Activated CD4-positive, alpha-beta T cell treated with anti-CD3 and anti-CD28 coated beads, Interleukin-10, Interleukin-2, amounts not matched to agents 100 ng/mL and 50 ng/mL, durations not matched to agents 16 hours and 8 hours (primary cell): Measurements from ENCODE around the gene GRK5.
A peak's percentile ranks its signal among the peaks of the same experiment; 100 is the strongest.

Source experiments
- DNase-seq: peaks from one replicate; pipeline ENCODE4 v3.0.0-alpha.2; 2020

The GRK5 gene

DNA sequence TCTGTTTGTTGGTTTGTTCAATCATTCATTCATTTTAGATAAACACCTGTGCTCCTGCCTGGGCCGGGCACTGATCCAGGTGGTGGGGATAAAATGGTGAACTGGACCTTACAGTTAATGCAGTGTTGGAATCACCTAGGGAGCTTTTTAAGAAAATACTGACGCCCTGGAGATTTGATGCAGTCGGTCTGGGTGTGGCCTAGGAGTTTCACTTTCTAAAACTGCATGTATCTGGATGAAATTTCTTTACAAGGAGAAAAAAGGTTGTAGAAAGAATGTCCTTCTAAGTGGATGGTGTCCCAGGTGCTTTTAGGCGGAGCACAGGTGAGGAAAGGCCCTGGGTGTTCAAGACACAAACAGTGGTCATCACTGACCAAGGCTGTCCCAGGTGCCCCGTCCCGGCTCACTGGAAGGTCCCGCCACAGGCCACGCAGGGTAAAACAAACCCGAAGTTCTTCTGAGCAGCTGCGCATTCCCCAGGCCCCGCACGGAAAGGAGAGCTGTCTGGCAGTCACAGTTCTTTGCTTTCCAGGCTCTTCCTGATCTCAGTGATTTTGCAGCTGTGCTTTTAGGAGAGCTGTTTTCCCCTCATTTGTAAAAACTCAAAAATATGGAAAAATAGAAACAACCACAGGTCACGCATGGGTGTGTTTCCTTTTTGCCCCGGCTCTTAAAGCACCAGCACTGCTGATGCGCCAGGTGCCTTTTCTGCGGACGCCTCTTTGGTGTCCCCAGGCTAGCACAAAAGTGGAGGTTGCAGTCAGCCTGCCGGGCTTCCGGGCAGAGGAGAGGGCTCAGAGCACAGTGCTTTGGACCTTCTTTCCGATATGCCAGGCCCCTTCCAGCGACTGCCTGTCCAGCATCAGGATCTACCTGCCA, 161.9 kb downstream of the GRK5 start:
- DNase-seq: no peak

DNA sequence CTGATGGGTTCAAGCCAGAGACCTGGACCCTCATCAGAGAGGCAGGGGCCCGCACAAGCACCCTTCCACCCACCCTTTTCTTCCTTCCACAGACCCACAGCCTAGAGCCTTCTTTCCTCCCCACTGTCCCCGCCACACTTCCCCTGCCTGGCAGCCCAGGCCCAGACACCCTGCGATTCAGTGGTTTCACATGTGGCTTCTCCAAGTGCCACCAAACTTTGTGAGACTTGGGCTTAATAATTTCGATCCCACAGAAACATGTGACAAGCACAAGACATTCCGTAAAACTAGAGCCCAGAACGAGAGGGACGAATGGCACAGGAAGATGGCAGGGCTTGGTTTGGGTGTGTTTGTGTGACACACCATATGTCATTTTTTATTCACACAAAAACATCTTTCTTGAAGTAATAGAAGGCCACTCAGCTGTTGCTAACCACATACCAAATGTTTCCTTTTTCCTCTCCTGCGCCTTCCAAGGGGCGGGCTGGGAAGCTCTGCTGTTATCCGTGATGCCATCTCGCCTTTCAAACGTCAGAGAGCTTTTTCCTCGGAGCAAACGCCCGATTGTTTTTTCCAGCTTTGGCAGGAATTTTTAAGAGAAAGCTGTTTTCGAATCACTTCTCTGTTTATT, 162.9 kb downstream of the GRK5 start:
- peak; percentile 42 for DNase-seq

DNA sequence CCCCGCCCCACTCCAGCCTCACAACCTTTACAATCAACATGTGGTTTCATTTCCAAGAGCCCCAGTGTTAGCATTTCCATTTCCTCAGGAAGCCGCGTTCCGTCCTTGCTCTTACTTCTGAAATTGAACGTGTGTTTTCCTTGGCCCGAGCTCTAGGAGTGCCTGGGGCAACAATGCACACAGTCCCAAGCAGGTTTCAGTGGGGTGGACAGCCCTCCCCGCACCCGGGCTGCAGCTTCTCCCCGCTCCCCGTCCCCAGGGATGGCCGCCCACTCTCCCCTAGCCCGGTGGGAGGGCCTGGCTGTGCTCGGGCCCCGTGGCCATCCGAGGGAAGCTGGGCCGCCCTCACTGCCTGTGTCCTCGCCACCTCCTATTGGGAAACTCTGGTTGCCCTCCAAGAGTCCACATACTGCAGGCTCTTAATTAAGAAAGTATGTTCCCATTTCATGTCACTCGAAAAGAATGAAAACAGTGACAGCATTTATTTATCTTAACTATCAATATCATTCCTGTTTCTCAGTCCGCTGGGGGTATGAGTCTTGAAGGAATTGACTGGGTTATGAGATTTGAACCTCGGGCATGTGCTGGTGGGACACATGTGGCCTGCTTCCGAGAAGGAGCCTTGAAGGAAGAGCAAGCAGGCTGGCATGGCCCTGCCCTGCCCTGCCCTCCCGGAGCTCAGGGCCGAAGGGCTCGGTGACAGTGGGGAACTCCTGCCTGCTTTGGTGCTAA, 163.8 kb downstream of the GRK5 start:
- no peak for DNase-seq

DNA sequence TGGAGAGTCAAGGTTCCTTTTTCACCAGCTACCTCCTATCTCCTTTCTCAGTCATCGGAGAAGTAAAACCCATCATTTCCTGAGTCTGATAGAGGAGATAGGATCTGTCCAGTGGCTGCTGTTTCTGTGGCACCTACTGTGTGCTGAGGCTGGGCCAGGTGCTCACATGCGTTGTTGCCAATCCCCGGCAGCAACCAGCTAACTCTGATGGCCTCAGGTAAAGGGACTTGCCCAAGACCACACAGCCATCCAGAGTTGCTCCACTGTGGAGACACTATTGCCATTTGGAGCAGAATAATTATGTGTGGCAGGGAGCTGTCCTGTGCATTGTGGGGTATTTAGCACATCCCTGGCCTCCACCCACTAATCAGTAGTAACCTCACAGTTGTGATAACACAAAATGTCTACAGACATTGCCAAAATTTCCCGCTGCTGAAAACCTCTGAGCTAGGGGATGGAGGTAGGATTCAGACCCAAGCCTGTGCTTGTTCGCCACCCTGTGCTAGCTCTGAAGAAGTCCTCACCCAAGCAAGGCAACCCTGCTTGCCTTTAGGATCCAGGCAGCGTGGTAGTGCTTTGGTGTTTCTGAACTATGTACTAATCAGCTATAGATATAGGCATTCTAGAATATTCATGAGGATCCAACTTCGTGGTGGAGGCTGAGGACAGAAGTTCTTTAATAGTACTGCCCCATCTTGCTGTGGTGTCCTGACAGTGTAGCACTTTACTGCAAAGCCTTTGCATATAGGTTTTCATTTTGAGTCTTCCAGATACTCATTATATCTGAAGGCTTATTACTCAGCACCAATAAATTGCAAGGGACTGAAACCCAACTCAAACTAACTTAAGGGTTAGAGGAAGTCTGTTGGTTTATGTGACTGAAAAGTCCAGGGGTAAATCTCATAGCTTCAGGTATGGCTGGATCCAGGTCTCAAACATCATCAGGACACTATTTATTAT, 164.6 kb downstream of the GRK5 start:
- DNase-seq: peak; percentile 51

DNA sequence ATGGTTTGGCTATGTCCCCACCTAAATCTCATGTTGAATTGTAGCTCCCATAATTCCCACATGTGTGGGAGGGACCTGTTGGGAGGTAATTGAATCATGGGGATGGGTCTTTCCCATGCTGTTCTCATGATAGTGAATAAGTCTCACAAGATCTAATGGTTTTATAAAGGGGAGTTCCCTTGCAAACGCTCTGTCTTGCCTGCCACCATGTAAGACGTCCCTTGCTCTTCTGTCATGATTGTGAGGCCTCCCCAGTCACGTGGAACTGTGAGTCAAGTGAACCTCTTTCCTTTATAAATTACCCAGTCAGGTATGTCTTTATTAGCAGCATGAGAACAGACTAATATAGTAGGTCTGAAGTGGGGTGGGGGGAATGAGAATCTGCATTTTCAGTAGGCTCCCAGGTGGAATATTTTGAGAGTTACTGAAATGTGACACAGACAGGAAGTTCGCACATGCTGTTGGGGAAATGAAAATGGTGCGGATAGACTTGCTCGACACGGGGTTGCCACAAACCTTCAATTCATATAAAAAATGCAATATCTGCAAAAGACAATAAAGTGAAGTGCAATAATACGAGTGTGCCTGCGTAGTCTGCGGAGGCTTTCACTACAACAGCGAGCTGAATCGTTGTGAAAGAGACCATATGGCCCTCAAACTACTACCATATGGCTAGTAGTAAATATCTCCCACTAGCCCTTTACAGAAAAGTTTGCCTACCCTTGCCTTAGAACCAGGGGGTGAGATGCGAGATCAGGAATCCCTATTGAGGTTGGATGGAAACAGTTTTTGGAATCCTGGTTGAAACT, 166.1 kb downstream of the GRK5 start:
- DNase-seq: no peak

DNA sequence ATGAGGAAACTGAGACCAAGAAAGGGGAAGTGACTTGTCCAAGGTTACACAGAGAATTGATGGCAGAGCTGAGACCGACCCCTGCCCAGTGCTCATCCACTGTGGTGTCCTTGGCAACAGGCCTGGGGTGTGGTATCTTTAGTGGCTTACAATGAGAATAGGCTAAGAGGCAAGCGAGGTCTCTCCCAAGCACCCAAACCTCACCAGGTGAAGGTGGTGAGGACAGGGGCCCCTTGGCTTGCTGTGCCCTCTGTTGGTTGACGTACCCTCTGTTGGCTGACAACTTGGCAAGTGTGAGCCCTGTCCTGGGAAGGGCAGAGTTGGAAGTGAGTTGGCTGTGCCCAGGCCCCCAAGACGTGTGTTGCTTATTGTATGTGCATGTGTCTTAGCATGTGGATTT, 166.9 kb downstream of the GRK5 start:
- no peak for DNase-seq

DNA sequence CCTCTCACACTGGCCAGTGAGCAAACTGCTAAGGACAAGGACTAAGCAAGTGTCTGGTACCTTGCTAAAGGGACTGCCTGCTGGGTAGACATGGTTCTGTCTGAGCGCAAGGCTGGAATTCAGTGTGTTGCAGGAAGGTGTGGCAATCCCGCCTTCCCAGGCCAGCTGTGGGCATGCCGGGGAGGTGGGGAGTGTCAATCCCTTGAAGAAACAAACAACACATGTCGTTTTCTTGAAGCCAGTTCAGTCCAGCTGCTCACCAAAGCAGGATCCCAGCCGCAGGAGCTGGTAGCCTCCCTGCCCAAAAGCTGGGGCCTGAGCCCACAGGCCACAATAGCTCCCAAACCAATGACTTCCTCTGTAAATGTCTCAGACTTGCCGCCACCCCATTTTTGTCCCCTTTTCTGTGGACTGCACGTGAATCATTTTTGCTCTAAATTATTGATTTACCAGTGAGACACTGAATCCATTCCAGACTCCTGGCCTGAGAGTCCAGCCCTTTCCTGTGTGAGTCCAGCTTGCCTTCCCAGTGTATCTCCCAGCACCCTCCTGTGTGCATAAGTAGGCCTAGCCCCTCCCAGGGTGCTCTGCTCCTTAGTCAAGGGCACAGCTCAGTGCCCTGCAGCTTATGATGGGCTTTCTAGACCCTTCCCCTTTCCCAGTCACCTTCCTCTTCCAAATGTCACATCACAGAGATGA, 168.4 kb downstream of the GRK5 start:
- DNase-seq: no peak

DNA sequence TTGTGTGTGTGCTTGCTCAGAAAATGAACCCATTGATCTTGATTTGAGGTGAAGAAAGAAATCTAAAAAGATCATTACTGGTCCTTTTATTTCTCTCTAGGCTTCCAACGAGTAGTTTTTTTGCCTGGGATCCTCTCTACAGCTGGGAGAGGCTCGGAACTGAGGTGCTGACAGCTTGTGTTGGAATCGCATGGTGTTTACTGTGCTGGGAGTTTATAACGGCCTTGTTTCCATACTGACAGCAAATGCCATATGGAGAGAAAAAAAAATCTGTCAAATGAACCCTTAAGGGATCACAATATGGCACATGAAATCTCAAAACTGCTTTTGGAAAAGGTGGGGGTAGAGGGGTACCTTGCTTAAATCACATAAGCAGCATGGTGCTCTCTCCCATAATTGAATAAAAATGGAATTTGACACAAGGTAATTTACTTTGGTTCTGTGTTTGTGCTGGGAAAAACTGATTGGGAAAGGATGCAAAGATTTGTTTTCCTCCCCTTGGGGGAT, 170.1 kb downstream of the GRK5 start:
- DNase-seq: no peak

DNA sequence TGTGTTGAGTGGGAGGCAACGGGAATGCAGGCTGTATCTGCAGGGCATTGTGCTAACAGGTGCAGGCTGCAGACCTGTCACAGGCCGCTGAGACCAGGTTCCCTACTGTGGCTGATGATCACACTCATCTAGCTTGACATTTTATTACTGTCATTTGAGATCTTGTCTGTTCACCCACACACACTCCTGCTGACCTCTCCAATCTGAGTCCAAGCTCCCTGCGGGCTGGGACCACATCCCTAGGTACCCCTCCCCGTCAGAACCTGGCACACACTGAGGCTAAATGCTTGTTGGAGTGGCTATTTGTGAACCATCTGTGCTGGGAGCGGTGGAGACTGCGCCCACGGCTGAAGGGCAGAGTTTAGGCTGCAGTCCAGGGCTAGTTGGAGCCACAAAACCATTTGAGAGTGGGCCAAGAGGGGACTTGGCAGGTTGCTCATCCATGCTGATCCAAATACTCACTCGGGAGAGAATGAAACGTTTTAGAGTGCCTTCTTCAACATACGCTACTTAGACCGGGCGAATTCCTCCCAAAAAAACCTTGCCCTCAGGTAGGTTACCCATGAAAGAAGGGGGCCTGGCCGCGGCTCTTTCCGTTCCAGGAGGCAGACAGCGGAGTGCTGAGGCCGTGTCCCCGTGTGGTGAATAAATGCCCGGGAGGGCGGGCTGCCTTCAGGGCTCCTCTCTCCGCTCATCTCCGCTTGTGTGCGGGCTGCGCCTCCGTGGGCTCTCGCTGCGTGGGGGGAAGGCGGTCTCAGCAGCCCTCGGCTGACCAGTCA, 170.8 kb downstream of the GRK5 start:
- DNase-seq: no peak

DNA sequence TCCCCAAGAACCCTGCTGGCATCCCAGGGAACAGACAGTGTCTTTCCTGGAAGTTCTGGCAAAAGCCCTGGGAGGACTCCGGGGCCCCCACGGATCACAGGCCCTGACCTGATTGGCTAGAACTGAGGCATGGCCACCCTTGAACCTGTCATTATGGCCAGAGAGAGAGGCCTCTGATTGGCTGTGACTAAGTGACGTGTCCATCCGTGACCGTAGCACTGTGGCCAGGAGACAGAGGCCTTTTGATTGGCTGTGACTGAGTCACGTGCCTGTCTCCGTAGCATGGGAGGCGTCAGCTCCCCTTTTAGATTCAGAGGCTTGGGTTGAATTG, 171.3 kb downstream of the GRK5 start:
- no peak for DNase-seq

DNA sequence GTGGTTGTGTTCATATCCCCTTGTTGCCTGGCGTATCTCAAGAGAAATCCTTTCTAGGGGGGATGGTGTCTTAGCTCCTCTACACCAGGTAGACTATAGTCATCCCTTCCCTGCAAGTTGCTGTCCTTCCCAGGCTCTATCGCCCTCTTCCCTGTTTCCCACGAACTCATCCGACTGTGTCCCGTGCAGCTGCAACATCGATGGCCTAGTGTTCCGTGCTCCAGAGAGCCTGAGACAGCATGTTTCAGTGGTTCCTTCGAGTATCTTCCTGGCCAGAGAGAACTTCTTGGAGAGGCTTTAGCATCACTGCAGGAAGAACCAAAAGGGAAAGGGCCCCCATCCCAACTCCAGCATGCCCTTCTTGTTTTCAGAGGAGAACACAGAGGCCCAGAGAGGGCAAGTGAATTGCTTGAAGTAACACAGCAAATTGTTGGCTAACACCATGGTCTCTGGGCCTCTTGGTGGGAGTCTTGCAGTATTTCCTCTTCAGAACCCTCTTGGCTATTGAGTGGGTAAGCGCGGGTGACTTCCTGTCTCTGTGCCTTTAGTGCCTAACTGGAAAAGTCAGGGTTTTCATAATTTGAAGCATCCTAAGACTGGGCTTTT, 172.2 kb downstream of the GRK5 start:
- DNase-seq: no peak

DNA sequence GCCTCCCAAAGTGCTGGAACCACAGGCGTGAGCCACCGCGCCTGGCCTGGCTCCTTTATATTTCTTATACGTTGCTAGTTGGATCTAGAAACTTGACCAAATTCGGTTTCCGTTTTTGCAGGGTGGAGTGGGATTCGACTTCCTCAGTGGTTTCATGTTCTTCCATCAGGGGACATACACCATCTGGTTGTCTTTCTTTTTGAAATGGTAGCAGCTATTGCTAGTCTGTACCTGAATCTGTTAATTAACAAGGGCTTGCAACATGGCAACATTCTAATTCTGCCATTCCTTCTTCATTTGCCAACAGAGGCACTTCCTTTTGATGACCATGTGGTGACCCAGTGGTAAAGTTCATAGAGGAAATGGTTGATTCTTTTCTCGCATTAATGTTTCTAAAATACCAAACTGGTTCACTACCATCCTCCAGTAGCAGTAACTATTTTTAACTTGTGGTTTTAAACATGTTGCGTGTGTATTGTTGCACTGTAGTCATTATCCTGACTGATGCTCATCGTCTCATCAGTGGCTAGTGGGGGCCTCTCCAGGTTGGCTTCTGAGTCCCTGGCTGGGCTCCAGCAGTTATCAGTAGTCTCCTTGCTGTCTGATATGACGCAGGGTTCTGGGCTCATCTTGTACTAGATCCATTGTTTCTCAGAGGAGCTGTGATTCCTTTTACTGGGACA, 175.9 kb downstream of the GRK5 start:
- peak; percentile 28 for DNase-seq

DNA sequence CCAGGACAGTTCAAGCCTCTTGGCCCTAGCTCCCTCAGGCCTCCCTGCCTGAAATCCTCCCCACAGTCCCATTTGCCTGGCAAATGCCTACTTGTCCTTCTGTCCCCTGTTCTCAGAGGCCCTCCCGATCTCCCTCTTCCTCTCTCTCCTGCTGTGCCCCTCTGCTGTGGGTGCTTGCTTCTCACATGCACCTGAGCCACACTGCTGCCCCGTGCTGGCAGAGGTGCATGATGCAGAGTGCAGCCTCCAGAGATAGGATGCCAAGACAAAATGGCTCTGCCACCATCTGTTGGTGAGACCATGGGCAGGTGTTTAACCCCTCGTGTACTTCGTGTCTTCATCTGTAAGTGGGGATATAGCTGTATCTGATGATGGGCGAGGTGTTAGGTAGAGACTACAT, 176.8 kb downstream of the GRK5 start:
- no peak for DNase-seq

DNA sequence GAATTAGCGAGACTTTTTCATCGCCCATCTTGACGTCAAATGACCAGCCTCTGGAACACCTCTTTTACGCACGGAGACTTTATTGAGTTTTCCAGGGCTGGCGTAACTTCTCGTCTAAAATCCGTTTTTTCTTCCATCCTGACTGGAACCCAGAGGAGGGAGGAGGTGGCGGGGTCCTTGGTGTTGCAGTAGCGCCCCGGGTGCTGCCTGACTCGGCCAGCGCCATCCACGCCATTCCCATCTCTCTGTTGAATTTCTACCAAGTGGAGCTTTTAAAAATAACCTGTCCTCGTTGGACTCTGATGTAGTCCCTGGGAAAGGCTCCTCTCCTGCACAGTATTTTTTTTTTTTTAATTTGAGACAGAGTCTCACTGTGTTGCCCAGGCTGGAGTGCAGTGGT, 179.3 kb downstream of the GRK5 start:
- DNase-seq: no peak

DNA sequence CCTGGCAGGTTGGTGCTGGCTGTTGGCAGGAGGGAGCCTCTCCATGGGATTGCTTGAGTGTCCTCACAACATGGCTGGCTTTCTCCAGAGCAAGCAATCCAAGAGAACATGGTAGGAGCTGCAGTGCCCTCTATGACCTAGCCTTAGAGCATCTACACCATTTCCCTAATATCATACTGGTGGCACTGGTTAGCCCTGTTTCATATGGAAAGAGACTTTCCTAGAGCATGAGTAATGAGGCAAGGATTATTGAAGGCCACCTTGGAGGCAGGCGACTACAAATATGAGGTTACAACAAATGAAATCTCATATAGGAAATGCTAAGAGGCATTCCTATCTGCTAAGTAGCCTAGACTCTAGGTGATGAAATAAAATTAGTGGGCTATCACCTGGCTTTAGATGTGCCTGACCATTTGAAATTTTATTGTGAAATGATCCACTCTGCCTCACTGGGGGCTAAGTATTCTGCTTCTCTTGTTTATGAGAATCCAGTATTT, 181.5 kb downstream of the GRK5 start:
- DNase-seq: no peak

DNA sequence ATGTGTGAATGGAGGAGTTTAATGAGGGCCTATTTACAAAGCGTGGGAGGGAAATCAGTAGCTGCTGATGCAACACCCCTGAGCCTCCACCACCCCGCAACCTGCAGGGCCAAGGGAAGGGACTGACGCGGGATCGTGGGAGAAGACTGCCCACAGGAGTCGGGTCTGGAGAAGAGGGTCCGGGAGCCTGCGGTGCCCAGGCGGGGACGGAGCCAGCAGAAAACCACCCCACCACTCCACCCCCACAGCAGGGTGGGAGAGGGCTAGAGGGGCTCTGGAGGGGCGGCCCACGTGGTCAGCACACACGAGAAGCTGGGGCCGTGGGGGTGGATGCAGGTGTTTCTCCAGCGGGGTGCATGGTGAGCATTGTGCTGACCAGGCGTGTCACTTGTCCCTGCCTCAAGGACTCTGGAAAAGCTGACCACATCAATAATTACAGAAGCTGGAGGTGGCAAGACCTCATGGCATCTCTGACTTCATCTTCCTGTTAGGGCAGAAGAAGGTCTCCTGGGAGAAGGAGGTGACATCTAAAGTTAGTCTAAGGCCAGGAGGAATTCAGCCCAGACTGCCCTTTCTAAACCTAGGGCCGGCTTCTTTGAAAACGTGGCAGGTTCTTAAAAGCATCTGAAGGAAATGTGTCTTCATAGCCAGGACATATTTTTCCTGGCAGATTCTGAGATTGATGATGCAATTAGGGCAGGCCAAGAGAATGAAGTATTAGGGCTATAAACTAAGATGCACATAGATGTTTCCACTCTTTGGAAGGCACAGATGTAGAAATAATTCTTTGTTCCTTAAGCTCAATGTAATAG, 184.3 kb downstream of the GRK5 start:
- DNase-seq: no peak

DNA sequence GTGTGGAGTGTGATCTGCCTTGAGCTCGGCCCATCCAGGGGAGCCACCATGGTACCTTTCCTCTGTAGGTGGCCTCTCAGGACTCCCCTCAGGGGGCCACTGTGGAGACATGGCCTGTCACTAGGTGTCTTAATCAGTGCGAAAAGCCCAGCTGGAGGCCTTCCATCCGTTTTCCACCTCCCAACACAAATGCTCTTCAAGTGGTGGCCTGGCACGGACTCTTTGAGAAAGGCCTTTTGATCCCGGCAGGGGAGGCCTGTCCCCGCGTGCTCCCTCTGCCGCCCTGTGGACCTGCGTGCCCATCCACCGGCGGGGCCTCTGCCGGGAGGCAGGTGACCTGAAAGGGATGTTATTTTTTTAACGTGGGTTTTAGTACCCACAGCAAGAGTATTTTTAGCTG, 185.6 kb downstream of the GRK5 start:
- DNase-seq: no peak

DNA sequence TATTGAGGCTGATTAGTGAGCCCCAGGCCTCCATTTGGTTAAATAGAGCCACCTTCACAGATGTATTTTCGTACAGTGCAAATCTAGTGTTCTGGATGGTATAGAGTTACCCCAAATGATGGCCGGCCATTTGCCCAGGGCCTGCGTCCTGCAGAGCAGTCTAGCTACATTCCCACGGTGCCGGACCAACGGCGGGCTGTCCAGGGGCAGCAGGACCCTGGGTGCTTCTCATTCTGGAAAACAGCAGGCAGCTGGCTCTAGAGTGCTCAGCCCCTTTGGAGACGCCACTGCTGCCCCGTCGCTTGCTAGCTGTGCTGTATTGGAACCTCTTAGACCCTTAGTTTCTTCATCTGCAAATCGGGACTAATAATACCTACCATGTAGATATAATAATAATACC, 186.1 kb downstream of the GRK5 start:
- DNase-seq: no peak
